CD14-positive monocyte (primary cell): ENCODE data around the gene HTRA2. TPM values are rescaled to one million over a fixed set of nuclear protein-coding genes. Genes with fewer than 3 reads are reported as not detected.

Source experiments
- DNase-seq, 3 donors: peaks; one replicate each; pipeline ENCODE4 v3.0.0-alpha.2; 2011 to 2022
- H2AFZ ChIP-seq: 2 replicates; pipeline ENCODE4 v1.6.0; 2012; ENCODE audit warnings: mild to moderate bottlenecking, low read depth, low read length, inconsistent platforms; ENCODE audit not compliant: insufficient read depth, poor library complexity, severe bottlenecking
- H3K27ac ChIP-seq, 2 donors: 1 replicate in 1 of 2; 2 replicates in 1 of 2; pipeline ENCODE4 v1.5.1; 2012 to 2013; ENCODE audit warnings: low read length in 2 of 2, control low read depth in 1 of 2, inconsistent platforms in 1 of 2, low read depth in 1 of 2, mild to moderate bottlenecking in 1 of 2
- H3K27me3 ChIP-seq, 2 donors: one replicate each; pipeline versions ENCODE4 v1.6.0 to v1.6.1; 2011 to 2013; ENCODE audit warnings: low read length in 2 of 2; ENCODE audit not compliant: control insufficient read depth in 2 of 2, insufficient read depth in 2 of 2
- H3K36me3 ChIP-seq, 2 donors: replicated peaks in 1 of 2; 1 replicate in 1 of 2; 2 replicates in 1 of 2; pipeline versions ENCODE4 v1.5.1 to v1.6.1; 2012 to 2013; ENCODE audit warnings: low read length in 2 of 2, control low read depth in 1 of 2, inconsistent platforms in 1 of 2, mild to moderate bottlenecking in 1 of 2; ENCODE audit not compliant: insufficient read depth in 2 of 2, control insufficient read depth in 1 of 2
- H3K4me1 ChIP-seq, 2 donors: 1 replicate in 1 of 2; 2 replicates in 1 of 2; pipeline versions ENCODE4 v1.5.1 to v1.6.1; 2012 to 2013; ENCODE audit warnings: low read length in 2 of 2, control low read depth in 1 of 2, inconsistent platforms in 1 of 2, mild to moderate bottlenecking in 1 of 2, moderate library complexity in 1 of 2; ENCODE audit not compliant: insufficient read depth in 2 of 2, control insufficient read depth in 1 of 2
- H3K4me2 ChIP-seq: replicated peaks from 2 replicates; pipeline ENCODE3; 2012; ENCODE audit warnings: low read length, moderate library complexity, mild to moderate bottlenecking; ENCODE audit not compliant: poor library complexity, severe bottlenecking; ENCODE audit errors: extremely low read depth
- H3K4me3 ChIP-seq, 3 experiments: fragments of 200-600 bp in 1 of 3; sonication (generic) in 1 of 3; replicated peaks in 1 of 3; 1 replicate in 2 of 3; 2 replicates in 1 of 3; pipeline ENCODE4 v1.5.1; 2011 to 2013; ENCODE audit warnings: low read length in 3 of 3, mild to moderate bottlenecking in 3 of 3, control low read depth in 2 of 3, low read depth in 2 of 3, inconsistent platforms in 1 of 3, moderate library complexity in 1 of 3
- H3K79me2 ChIP-seq: 2 replicates; pipeline ENCODE4 v1.6.0; 2012; ENCODE audit warnings: mild to moderate bottlenecking, control low read depth, inconsistent platforms, low read length, moderate library complexity; ENCODE audit not compliant: insufficient read depth
- H3K9ac ChIP-seq: 2 replicates; pipeline ENCODE4 v1.6.0; 2017; ENCODE audit warnings: low read length, mild to moderate bottlenecking; ENCODE audit not compliant: insufficient read depth, poor library complexity, severe bottlenecking
- H3K9me3 ChIP-seq, 2 donors: replicated peaks in 1 of 2; 1 replicate in 1 of 2; 2 replicates in 1 of 2; pipeline versions ENCODE4 v1.5.1 to v1.6.1; 2012 to 2013; ENCODE audit warnings: low read length in 2 of 2, control low read depth in 1 of 2; ENCODE audit not compliant: control insufficient read depth in 1 of 2, insufficient read depth in 1 of 2
- H4K20me1 ChIP-seq: 2 replicates; pipeline ENCODE4 v1.6.0; 2012; ENCODE audit warnings: mild to moderate bottlenecking, low read length, control low read depth, moderate library complexity; ENCODE audit not compliant: insufficient read depth
- H3K27ac Mint-ChIP-seq, 7 donors: one replicate each; pipeline ENCODE4 v1.8.0; 2020; ENCODE audit warnings: mild to moderate bottlenecking in 7 of 7, mixed read lengths in 7 of 7, moderate library complexity in 6 of 7, inconsistent platforms in 2 of 7
- H3K27me3 Mint-ChIP-seq, 3 donors: one replicate each; pipeline ENCODE4 v1.8.0; 2021 to 2022; ENCODE audit warnings: low read depth in 3 of 3, mild to moderate bottlenecking in 3 of 3, mixed read lengths in 3 of 3, moderate library complexity in 3 of 3, inconsistent platforms in 1 of 3
- H3K36me3 Mint-ChIP-seq, 2 donors: one replicate each; pipeline ENCODE4 v1.8.0; 2020; ENCODE audit warnings: mixed read lengths in 2 of 2, inconsistent platforms in 1 of 2, mild to moderate bottlenecking in 1 of 2
- H3K4me1 Mint-ChIP-seq: one replicate; pipeline ENCODE4 v1.8.0; 2020; ENCODE audit warnings: mild to moderate bottlenecking, mixed read lengths
- H3K4me3 Mint-ChIP-seq, 2 donors: one replicate each; pipeline ENCODE4 v1.8.0; 2020; ENCODE audit warnings: mild to moderate bottlenecking in 2 of 2, mixed read lengths in 2 of 2, moderate library complexity in 1 of 2
- H3K9me3 Mint-ChIP-seq, 7 donors: one replicate each; pipeline ENCODE4 v1.8.0; 2020 to 2022; ENCODE audit warnings: mixed read lengths in 7 of 7, mild to moderate bottlenecking in 6 of 7, moderate library complexity in 6 of 7, inconsistent platforms in 2 of 7
- CTCF ChIP-seq: fragments of 200-600 bp; IDR thresholded peaks from one replicate; pipeline ENCODE4 v1.8.0; 2022; ENCODE audit warnings: antibody characterized with exemption, mild to moderate bottlenecking
- WGBS: methylation state at CpG from one replicate; pipeline ENCODE4 v1.1.5; 2013; ENCODE audit warnings: missing lambda C conversion rate; ENCODE audit not compliant: insufficient coverage; 5-methylcytosine and 5-hydroxymethylcytosine counted together
- intact Hi-C, 2 donors: fragments of 100-400 bp; cut with micrococcal nuclease; formaldehyde crosslinking; loops; one replicate each; pipeline versions ENCODE4 v1.15.0 to v1.15.1; 2023
- polyA plus RNA-seq, 3 donors: library from polyadenylated mRNA; depleted of rRNA in 1 of 3; unstranded in 2 of 3; stranded (reverse) in 1 of 3; fragments of 300-500 nt in 2 of 3; fragments of >200 nt in 1 of 3; fragmentation: Illumina TruSeq in 2 of 3; gene quantifications; 1 replicate in 2 of 3; 2 replicates in 1 of 3; pipeline ENCODE4 v1.2.3, GENCODE V29; 2012 to 2021

The HTRA2 gene
- polyA plus RNA-seq, 3 donors, result 11.3 to 20.5 (median 15.0) TPM

- Histone ChIP-seq H3K27ac (no peak overlapping the region), H4K20me1 (no peaks in the 10 kb centered on the region), H3K9me3 (peaks cover 0 to 26% of the 10 kb centered on the region in 2 donors), H3K9ac (no peak overlapping the region), H3K79me2 (no peaks in the 10 kb centered on the region), H3K36me3 (no peaks in the 10 kb centered on the region), H3K27me3 (peaks cover 81 to 99% of the 10 kb centered on the region in 2 donors), H3K4me3 (peak overlapping the region in 1 of 3 experiments; percentile 72), H3K4me1 (peaks cover 26 to 32% of the 10 kb centered on the region in 2 donors), H3K4me2 (peak overlapping the region; percentile 86), H2AFZ (peak overlapping the region; percentile 74)
- 5% methylated on average over 55 of the region's 60 CpGs for WGBS
- peaks cover 39% of the 10 kb centered on the region for H3K4me1 Mint-ChIP-seq
- H3K9me3 Mint-ChIP-seq, result peaks cover 2 to 28% (median 24%) of the 10 kb centered on the region in 7 donors
- H3K36me3 Mint-ChIP-seq, result peaks cover 9 to 10% of the 10 kb centered on the region in 2 donors
- peaks cover 87 to 100% (median 93%) of the 10 kb centered on the region in 3 donors for H3K27me3 Mint-ChIP-seq
- no peak for DNase-seq
- no peak for TF ChIP-seq CTCF
- intact Hi-C loops, result no loop called here
- peak overlapping the region; percentile 67 to 90 for H3K4me3 Mint-ChIP-seq
- peak overlapping the region in 2 of 7 donors; percentile 33 to 53 for H3K27ac Mint-ChIP-seq
Observed at GRCh38 chr2:74515271-74515980, 14.3 kb upstream of the HTRA2 start.

- no peak overlapping the region for H3K27ac ChIP-seq
- H3K4me3 Mint-ChIP-seq, result peak overlapping the region; percentile 72 to 93
- peak overlapping the region; percentile 26 to 72 (median 27) for H3K4me3 ChIP-seq
- intact Hi-C loops, result no loop called here
- H3K27me3 ChIP-seq, result peaks cover 77 to 98% of the 10 kb centered on the region in 2 donors
- peaks cover 37% of the 10 kb centered on the region for H3K4me1 Mint-ChIP-seq
- peaks cover 26 to 32% of the 10 kb centered on the region in 2 donors for H3K4me1 ChIP-seq
- peaks cover 7 to 10% of the 10 kb centered on the region in 2 donors for H3K36me3 Mint-ChIP-seq
- H3K79me2 ChIP-seq, result no peaks in the 10 kb centered on the region
- peak overlapping the region; percentile 74 for H2AFZ ChIP-seq
- peak in 2 of 3 donors; percentile 55 to 60 for DNase-seq
- peak overlapping the region; percentile 86 for H3K4me2 ChIP-seq
- peaks cover 86 to 99% (median 92%) of the 10 kb centered on the region in 3 donors for H3K27me3 Mint-ChIP-seq
- peaks cover 2 to 28% (median 24%) of the 10 kb centered on the region in 7 donors for H3K9me3 Mint-ChIP-seq
- H4K20me1 ChIP-seq, result no peaks in the 10 kb centered on the region
- no peak overlapping the region for H3K27ac Mint-ChIP-seq
- no peaks in the 10 kb centered on the region for H3K36me3 ChIP-seq
- peaks cover 0 to 23% of the 10 kb centered on the region in 2 donors for H3K9me3 ChIP-seq
- 2% methylated on average over 72 of the region's 72 CpGs for WGBS
- TF ChIP-seq CTCF, result no peak
- no peak overlapping the region for H3K9ac ChIP-seq
Observed at GRCh38 chr2:74515981-74516633, 13.6 kb upstream of the HTRA2 start.
